ELF-1 (cell line): ENCODE measurements around the gene SERPINE1.
"Not testable (repeated sequence)": the region's sequence is repeated elsewhere in the genome, so short reads cannot be mapped to it uniquely, and the experiment has no call there.

Experiments
- DNase-seq: peaks from one replicate; pipeline ENCODE4 v3.0.0-alpha.2; 2016; ENCODE audit warnings: low read depth, low spot score

The SERPINE1 gene

DNA sequence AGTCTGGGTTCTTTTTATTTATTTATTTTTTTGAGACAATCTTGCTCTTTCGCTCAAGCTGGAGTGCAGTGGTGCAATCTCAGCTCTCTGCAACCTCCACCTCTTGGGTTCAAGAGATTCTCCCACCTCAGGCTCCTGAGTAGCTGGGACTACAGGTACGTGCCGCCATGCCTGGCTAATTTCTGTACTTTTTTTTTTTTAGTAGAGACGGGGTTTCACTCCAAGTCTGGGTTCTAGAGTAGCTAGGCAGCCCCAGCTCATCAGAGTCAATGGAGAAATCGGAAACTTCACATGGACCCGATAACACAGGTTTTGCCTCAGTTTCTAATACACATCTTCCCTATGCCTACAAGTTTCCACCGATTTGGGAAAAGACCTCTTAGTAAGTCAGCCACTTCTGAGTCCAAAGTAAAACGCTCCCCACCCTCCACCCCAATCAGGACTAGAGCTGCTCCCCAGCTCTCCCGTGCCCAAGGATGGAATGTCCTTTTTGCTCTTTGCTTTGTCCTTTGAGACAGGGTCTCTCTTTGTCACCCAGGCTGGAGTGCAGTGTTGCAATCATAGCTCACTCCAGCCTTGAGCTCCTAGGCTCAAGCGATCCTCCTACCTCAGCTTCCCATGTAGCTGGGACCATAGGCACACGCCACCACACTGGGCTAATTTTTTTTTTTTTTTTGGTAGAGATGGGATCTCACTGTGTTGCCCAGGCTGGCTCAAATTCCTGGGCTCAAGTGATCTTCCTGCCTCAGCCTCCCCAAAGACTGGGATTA is 3.8 kb upstream of the SERPINE1 start:
- DNase-seq = no peak

DNA sequence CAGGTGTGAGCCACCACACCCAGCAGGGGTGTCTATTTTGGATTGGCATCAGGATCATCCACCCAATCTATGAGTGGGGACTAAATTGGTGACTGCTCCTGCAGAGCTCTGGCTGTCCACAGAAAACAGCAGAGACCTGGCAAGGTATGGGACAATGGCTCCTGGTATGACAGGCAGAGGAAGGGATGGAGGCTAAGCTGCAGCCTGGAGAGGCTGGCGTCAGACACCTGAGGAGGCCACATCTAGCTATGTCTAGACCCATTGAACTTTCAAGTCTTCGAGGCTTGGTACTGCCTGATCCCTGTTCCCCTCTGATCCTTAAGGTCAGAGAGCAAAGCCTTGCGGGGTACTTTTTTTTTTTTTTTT is 3.2 kb upstream of the SERPINE1 start:
- DNase-seq = no peak

GRCh38 chr7:101124376-101125056 is 2.4 kb upstream of the SERPINE1 start:
- DNase-seq = peak; percentile 53

DNA sequence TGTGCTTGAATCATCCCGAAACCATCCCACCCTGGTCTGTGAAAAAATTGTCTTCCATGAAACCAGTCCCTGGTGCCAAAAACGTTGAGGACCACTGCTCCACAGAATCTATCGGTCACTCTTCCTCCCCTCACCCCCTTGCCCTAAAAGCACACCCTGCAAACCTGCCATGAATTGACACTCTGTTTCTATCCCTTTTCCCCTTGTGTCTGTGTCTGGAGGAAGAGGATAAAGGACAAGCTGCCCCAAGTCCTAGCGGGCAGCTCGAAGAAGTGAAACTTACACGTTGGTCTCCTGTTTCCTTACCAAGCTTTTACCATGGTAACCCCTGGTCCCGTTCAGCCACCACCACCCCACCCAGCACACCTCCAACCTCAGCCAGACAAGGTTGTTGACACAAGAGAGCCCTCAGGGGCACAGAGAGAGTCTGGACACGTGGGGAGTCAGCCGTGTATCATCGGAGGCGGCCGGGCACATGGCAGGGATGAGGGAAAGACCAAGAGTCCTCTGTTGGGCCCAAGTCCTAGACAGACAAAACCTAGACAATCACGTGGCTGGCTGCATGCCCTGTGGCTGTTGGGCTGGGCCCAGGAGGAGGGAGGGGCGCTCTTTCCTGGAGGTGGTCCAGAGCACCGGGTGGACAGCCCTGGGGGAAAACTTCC is 784 bp upstream of the SERPINE1 start:
- DNase-seq = peak; percentile 59

DNA sequence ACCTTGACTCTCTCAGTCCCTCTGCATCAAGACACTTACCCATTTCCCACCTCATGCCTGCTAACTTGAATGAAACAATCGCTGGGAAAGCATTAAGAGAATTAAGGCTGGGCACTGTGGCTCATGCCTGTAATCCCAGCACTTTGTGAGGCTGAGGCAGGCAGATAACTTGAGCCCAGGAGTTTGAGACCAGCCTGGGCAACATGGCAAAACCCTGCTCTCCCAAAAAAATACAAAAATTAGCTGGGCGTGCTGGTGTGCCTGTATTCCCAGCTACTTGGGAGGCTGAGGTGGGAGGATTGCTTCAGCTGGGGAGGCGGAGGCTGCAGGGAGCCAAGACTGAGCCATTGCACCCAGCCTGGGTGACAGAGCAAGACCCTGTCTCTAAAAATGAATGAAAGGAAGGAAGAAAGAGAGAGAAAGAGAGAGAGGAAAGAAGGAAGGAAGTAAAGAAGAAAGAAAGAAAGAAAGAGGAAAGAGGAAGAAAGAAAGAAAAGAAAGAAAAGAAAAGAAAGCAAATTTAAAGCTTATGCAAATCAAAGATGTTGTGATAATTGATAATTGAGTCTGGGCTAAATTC is 646 bp downstream of the SERPINE1 start:
- no peak for DNase-seq

DNA sequence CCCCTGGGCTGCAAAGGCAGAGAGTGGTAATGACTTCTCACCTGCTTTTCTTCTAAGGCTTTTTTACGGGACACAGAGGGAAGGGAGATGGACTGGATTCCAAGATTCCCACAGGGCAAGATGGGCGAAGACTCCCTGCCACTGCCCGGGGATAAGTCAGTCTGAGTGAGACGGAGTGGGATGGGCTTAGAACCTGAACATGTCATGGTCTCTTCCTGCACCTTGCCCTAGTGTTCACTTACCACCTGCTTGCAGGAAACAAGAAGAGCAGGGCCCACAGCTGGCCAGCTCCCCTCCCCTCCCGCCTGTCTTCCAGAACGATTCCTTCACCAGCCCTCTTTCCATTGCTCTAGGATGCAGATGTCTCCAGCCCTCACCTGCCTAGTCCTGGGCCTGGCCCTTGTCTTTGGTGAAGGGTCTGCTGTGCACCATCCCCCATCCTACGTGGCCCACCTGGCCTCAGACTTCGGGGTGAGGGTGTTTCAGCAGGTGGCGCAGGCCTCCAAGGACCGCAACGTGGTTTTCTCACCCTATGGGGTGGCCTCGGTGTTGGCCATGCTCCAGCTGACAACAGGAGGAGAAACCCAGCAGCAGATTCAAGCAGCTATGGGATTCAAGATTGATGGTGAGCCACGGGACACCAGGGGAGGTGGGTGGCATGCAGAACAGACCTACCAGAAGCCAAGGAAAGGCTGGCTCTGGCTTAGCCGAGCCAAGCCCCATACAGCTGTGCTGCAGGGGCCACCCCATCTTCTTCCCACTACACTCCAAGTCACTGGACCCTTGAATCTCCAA is 1.3 kb downstream of the SERPINE1 start:
- no peak for DNase-seq

DNA sequence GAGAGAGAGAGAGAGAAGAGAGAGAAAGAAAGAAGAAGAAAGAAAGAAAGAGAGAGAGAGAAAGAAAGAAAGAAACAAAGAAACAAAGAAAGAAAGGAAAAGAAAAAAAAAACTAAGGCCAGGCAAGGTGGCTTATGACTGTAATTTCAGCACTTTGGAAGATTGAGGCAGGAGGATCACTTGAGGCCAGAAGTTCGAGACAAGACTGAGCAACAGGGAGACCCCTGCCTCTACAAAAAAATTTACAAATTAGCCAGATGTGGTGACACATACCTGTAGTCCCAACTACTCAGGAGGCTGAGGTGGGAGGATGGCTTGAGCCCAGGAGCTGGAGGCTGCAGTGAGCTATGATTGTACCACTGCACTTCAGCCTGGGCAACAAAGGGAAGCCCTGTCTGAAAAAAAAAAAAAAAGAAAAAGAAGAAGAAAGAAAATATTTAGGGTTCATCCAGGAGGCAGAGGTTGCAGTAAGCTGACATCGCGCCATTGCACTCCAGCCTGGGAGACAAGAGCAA is 2.8 kb downstream of the SERPINE1 start:
- no peak for DNase-seq

DNA sequence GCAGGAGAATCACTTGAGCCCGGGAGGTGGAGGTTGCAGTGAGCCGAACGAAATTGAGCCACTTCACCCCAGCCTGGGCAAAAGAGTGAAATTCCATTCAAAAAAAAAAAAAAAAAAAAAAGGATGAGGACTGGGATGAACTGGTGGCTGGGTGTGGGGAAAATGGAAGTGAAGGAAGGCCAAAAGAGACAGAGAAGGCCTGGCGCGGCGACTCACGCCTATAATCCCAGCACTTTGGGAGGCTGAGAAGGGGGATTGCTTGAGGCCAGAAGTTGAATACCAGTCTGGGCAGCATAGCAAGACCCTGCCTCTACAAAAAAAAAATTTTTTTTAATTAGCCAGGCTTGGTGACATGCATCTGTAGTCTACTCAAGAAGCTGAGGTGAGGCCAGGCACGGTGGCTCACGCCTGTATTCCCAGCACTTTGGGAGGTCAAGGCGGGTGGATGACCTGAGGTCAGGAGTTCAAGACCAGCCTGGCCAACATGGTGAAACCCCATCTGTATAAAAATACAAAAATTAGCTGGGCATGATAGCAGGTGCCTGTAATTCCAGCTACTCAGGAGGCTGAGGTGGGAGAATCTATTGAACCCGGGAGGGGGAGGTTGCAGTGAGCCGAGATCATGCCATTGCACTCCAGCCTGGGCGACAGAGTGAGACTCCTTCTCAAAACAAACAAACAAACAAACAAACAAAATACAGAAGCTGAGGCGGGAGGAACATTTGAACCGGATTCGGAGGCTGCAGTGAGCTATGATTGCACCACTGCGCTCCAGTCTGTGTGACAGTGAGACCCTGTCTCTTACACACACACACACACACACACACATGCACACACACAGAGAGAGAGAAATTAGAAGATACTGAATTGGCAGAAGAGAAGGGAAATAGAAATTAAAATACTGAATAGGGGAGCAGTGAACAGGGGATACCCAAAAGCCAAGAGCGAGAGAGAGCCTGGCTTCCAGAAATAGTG is 6.0 kb downstream of the SERPINE1 start:
- not testable (repeated sequence) for DNase-seq

- no peak for DNase-seq
Measured at GRCh38 chr7:101133621-101134398, 6.9 kb downstream of the SERPINE1 start.

- DNase-seq = no peak
Measured at GRCh38 chr7:101134399-101134980, 7.6 kb downstream of the SERPINE1 start.

- DNase-seq = no peak
Measured at GRCh38 chr7:101137651-101138212, 10.8 kb downstream of the SERPINE1 start.

- peak; percentile 88 for DNase-seq
Measured at GRCh38 chr7:101138213-101138870, 11.4 kb downstream of the SERPINE1 start.

DNA sequence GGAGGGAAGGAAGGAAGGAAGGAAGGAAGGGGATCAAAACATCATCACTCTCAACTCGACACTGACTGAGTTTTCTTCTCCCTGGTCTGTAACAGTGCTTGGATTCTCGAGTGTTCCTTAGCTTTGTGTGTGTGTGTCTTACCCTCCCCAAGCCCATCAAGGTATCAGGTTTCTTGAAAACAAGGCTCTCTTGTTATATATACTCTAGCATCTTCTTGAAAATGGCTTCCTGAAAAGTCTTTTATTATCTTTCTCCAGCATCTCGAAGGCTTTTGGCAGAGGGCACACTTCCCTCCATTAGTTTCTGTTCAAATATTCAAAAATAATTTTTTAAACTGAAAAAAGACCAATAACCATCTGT is 13.4 kb downstream of the SERPINE1 start:
- no peak for DNase-seq

DNA sequence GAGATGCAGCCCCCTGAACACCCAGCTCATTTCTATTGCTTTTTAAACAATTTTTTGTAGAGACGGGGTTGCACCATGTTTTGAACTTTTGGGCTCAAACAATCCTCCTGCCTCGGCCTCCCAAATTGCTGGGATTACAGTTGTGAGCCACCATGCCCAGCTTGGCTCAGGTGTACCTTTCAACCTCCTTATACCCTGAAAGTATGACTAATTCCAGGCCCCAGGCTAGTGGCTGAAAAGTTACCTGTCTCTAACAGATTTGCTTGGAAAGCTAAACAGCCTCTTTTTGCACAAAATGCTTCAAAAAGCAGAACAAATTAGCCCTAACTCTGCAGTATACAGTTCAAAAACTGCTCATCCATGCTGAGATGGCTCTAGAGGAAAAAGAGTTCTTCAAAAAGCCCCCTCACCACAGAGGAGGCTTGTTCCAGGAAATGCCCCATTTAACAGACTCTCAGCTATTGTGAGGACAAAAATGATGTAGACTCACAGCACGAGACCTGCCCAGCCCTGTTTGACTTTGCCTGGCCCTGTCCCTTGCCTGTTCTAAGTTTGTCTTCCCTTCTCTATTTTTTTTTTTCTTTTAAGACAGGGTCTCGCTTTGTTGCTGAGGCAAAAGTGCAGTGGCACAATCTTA is 14.0 kb downstream of the SERPINE1 start:
- no peak for DNase-seq

DNA sequence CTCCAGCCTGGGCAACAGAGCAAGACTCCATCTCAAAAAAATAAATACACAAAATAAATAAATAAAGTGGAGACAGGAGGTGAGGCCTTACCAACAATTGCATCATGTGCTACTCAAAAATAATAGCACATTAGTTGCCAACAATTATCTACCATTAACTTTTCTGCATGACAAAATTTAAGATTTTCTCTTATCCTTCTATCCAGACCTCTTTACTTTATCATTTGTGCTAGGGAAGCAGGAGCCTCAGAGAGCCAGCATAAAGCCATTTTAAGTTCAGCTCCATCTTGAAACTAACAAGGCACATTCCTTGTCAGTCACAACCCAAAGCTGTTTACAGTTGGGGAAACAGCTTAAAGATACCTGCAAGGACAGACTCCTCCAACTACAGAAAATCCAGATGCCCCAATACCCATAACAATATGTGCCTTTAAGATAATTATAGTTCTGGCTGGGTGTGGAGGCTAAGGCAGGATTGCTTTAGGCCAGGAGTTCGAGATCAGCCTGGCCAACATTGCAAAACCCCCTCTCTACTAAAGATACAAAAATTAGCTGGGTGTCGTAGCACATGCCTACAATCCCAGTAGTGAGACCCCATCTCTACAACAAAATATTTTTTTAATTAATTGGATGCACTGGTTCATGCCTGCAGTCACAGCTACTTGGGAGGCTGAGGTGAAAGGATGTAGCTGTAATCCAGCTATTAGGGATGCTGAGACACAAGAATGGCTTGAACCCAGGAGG is 25.2 kb downstream of the SERPINE1 start:
- DNase-seq = no peak

- peak; percentile 100 for DNase-seq
Measured at GRCh38 chr7:101153969-101154692, 27.2 kb downstream of the SERPINE1 start, which contains the start of gene AP1S1. Gene AP1S1 (plus strand): TSS chr7:101154476. CDS start chr7:101154515, 39 bp downstream.
